OCI-LY1 (cell line): ENCODE data around the gene PTPRT.

Experiments
- H2AFZ ChIP-seq: fragments of 200-600 bp; sonication (generic), shearing (Covaris generic); 2 replicates; pipeline ENCODE4 v1.6.0; 2014; ENCODE audit warnings: antibody characterized with exemption, mild to moderate bottlenecking, low read length
- H3F3A ChIP-seq: fragments of 200-600 bp; sonication (generic), shearing (Covaris generic); 2 replicates; pipeline ENCODE4 v1.6.0; 2014; ENCODE audit warnings: mild to moderate bottlenecking, antibody characterized with exemption, low read length, moderate library complexity; ENCODE audit not compliant: insufficient read depth
- H3K27ac ChIP-seq: fragments of 200-600 bp; sonication (generic); 2 replicates; pipeline ENCODE4 v1.5.1; 2014; ENCODE audit warnings: low read length, mixed run types, mild to moderate bottlenecking, low read depth; ENCODE audit not compliant: poor library complexity, severe bottlenecking
- H3K27me3 ChIP-seq: fragments of 200-600 bp; sonication (generic); 2 replicates; pipeline ENCODE4 v1.6.0; 2014; ENCODE audit warnings: antibody characterized with exemption, mild to moderate bottlenecking, low read length, moderate library complexity; ENCODE audit not compliant: insufficient read depth
- H3K36me3 ChIP-seq: fragments of 200-600 bp; sonication (generic); 2 replicates; pipeline ENCODE4 v1.6.1; 2014; ENCODE audit warnings: mild to moderate bottlenecking, antibody characterized with exemption, low read length, moderate library complexity, mixed read lengths; ENCODE audit not compliant: insufficient read depth
- H3K4me1 ChIP-seq: fragments of 200-600 bp; sonication (generic); 2 replicates; pipeline ENCODE4 v1.5.1; 2014; ENCODE audit warnings: mild to moderate bottlenecking, low read length, moderate library complexity; ENCODE audit not compliant: insufficient read depth, severe bottlenecking
- H3K4me2 ChIP-seq: fragments of 200-600 bp; sonication (generic), shearing (Covaris generic); 2 replicates; pipeline ENCODE4 v1.6.1; 2014; ENCODE audit warnings: low read length
- H3K4me3 ChIP-seq: fragments of 200-600 bp; sonication (generic); 2 replicates; pipeline ENCODE4 v1.5.1; 2014; ENCODE audit warnings: low read length, low read depth, mild to moderate bottlenecking, mixed read lengths; ENCODE audit not compliant: poor library complexity, severe bottlenecking
- H3K79me2 ChIP-seq: fragments of 200-600 bp; shearing (Covaris generic); 2 replicates; pipeline ENCODE4 v1.6.1; 2016; ENCODE audit warnings: mixed run types, low read length, mixed read lengths; ENCODE audit not compliant: insufficient read depth
- H3K9ac ChIP-seq: fragments of 200-600 bp; sonication (generic), shearing (Covaris generic); 2 replicates; pipeline ENCODE4 v1.6.1; 2014; ENCODE audit warnings: mild to moderate bottlenecking, low read length, mixed read lengths
- H3K9me2 ChIP-seq: fragments of 200-600 bp; sonication (generic), shearing (Covaris generic); 2 replicates; pipeline ENCODE4 v1.6.1; 2014; ENCODE audit warnings: low read depth, mild to moderate bottlenecking, low read length, mixed read lengths
- H3K9me3 ChIP-seq: fragments of 200-600 bp; shearing (Covaris generic); 2 replicates; pipeline ENCODE4 v1.6.1; 2014; ENCODE audit warnings: low read length, mixed read lengths
- H4K20me1 ChIP-seq: fragments of 200-600 bp; sonication (generic), shearing (Covaris generic); 2 replicates; pipeline ENCODE4 v1.6.0; 2016; ENCODE audit warnings: mild to moderate bottlenecking, low read length; ENCODE audit not compliant: insufficient read depth
- EZH2 ChIP-seq: fragments of 200-600 bp; sonication (generic), shearing (Covaris generic); IDR thresholded peaks from 2 replicates; pipeline ENCODE4 v1.8.0; 2017; ENCODE audit warnings: borderline replicate concordance, mixed run types, mild to moderate bottlenecking, antibody characterized with exemption, low read length, moderate library complexity, mixed read lengths
- TF ChIP-seq, protein P1 (sequence below): fragments of 200-600 bp; sonication (generic), shearing (Covaris generic); IDR thresholded peaks from 2 replicates; pipeline ENCODE4 v1.5.1; 2017; ENCODE audit warnings: mild to moderate bottlenecking, antibody characterized with exemption, low read length, moderate library complexity, mixed read lengths

The PTPRT gene

DNA sequence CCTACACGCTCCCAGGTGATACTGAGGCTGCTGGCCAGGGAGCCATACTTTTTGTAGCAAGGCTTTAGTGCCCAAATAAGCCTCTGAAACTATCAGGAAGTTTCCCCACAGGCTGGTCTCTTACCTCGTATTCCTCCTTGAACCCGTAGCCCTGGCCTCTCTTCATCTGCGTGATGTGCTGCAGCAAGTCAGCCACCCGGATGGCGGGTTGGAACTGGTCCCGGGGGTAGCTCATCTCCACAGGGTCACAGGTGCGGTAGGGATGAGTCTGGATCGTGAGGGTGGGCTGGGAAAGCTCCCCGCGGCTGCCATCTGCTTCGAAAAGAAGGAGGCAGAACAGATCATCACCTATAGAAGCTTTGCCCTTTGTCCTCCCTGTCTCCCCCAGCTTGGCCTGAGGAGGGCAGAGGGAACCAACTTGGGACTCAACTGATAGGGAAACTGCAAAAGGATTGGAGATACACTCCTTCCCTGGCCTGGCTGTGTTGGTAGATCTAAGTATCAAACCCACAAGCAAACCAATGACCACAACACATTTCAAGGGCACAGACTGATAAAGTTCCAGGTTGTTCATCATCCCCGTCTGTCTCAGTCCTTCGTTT, 1028.4 kb downstream of the PTPRT start:
- Histone ChIP-seq H3K4me2 (no peak overlapping the region), H3F3A (no peaks in the 10 kb centered on the region), H3K9me3 (no peaks in the 10 kb centered on the region), H3K9ac (no peak overlapping the region), H3K27me3 (no peaks in the 10 kb centered on the region), H3K27ac (no peak overlapping the region), H4K20me1 (no peaks in the 10 kb centered on the region), H3K36me3 (no peaks in the 10 kb centered on the region), H3K4me3 (no peak overlapping the region), H2AFZ (no peak overlapping the region), H3K79me2 (no peaks in the 10 kb centered on the region), H3K4me1 (no peaks in the 10 kb centered on the region), H3K9me2 (no peaks in the 10 kb centered on the region)
- TF ChIP-seq, protein P1, sequence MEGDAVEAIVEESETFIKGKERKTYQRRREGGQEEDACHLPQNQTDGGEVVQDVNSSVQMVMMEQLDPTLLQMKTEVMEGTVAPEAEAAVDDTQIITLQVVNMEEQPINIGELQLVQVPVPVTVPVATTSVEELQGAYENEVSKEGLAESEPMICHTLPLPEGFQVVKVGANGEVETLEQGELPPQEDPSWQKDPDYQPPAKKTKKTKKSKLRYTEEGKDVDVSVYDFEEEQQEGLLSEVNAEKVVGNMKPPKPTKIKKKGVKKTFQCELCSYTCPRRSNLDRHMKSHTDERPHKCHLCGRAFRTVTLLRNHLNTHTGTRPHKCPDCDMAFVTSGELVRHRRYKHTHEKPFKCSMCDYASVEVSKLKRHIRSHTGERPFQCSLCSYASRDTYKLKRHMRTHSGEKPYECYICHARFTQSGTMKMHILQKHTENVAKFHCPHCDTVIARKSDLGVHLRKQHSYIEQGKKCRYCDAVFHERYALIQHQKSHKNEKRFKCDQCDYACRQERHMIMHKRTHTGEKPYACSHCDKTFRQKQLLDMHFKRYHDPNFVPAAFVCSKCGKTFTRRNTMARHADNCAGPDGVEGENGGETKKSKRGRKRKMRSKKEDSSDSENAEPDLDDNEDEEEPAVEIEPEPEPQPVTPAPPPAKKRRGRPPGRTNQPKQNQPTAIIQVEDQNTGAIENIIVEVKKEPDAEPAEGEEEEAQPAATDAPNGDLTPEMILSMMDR = no peak

DNA sequence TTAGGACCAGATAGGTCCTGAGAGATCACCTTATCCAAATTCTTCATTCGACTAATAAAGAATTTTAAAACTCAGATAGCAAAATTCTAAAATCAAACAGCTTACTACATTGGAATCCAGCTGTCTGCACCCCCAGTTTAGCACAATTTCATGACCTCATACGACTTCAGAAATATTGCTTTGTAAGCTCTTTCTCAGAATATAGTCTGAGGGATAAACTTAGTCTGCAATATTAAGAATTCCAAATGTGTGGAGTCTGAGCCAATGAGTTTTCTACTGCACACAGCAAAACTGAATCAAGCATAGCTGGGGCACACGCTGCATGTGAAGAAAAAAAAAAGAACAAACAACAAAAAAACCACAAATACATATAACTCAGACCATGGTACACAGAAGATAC, 1029.9 kb downstream of the PTPRT start:
- H3K9me2 ChIP-seq = no peaks in the 10 kb centered on the region
- H3K36me3 ChIP-seq = no peaks in the 10 kb centered on the region
- H3K4me3 ChIP-seq = no peak overlapping the region
- no peak for TF ChIP-seq EZH2
- TF ChIP-seq, protein P1 = no peak
- no peak overlapping the region for H3K9ac ChIP-seq
- H3K4me1 ChIP-seq = no peaks in the 10 kb centered on the region
- H3F3A ChIP-seq = no peaks in the 10 kb centered on the region
- no peaks in the 10 kb centered on the region for H3K9me3 ChIP-seq
- H3K27ac ChIP-seq = no peak overlapping the region
- no peak overlapping the region for H3K4me2 ChIP-seq
- H3K79me2 ChIP-seq = no peaks in the 10 kb centered on the region
- no peak overlapping the region for H2AFZ ChIP-seq
- H3K27me3 ChIP-seq = no peaks in the 10 kb centered on the region
- no peaks in the 10 kb centered on the region for H4K20me1 ChIP-seq

DNA sequence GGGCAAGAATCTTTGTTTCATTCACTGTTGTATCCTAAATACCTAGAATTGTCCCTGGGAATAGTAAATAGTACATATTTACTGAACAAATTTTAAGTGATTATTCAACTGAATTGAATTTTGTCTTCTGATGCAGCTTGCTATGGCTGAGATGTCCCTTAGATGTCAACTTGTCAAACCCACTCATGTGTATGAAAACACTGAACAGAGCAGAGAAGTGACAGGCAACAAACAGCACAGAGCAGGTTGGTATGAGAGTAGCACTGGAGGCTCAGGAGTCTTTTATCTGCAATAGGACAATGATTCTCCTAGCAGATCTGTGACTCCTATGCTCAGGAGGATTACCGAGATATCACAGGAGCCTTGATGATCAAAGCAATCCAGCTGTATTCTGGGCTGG, 1031.4 kb downstream of the PTPRT start:
- Histone ChIP-seq H3F3A (no peaks in the 10 kb centered on the region), H3K27me3 (no peaks in the 10 kb centered on the region), H3K27ac (no peak overlapping the region), H3K79me2 (no peaks in the 10 kb centered on the region), H3K9me2 (no peaks in the 10 kb centered on the region), H4K20me1 (no peaks in the 10 kb centered on the region), H3K9me3 (no peaks in the 10 kb centered on the region), H3K9ac (no peak overlapping the region), H2AFZ (no peak overlapping the region), H3K4me2 (no peak overlapping the region), H3K4me1 (no peaks in the 10 kb centered on the region), H3K4me3 (no peak overlapping the region), H3K36me3 (no peaks in the 10 kb centered on the region)
- no peak for TF ChIP-seq EZH2
- TF ChIP-seq, protein P1 = no peak
